ENCODE data around the gene MSH3.
"Not testable (repeated sequence)": the region's sequence is repeated elsewhere in the genome, so short reads cannot be mapped to it uniquely, and the experiment has no call there.

Gene MSH3

DNA sequence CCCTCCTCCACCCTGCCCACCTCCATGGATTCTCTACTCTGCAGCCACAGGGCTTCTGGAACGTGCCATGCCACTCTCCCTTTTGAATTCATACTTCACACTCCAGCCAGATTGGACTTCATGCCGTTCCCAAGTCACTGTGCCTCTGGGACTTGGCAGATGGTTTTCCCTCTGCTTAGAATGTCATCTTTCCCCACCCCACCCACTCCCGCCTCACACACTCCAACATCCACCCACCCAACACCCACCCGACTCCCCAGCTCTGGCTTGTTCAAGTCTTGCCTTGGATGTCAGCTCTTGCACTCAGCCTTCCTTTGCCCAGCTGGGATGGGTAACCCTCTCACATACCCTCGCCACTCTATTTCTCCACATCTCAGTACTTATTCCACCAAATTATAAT lies 142.4 kb downstream of the MSH3 start:
- DNase-seq (ENCODE audit: low read depth in 2 of 2) = no peak

DNA sequence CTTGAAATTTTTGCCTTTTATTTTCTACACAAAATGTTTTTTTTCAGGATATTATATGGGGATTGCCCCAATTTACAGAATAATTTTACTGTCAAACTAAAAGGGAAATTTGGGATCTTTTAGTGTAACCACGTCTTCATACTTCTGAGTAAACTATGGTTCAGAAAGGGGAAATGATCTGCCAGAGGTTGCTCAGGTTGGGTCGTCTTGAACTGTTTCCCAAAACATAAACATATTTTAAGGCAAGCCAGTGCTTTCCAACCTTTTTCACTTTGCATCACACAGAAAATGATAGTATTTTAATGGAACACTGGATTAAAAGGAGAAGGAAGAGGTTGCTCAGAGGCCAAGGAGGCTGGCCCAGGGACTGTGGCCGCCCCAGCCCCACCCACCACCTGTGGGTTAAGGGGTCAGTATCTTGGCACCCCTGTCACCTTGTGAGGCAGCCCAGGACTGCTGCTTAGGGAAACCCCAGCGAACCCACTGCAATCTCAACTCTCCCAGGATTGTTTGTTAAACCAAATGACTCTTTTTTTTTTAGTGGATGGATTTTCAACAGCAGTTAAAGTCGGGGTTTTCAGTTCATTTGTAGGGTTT lies 143.1 kb downstream of the MSH3 start:
- no peak for DNase-seq (ENCODE audit: low read depth in 2 of 2)

DNA sequence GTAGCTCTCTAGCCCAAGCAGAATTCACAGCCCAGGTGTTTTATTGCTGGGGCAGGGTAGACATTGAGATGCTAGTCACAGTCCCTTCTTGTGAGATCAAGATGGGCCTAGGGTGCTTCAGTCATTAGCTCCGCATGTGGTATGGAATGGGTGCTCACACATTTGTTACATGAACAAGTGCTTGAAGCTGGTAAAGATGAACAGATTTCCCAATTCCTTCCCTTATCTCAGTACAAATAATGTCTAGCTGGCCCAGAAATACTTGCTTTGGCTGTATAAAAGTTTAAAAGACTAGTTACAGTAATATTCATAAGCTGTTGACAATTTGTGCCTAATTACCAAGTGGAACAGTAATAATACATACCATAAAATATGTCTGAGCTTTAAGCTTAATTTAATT lies 143.7 kb downstream of the MSH3 start:
- DNase-seq (ENCODE audit: low read depth in 2 of 2) = no peak

DNA sequence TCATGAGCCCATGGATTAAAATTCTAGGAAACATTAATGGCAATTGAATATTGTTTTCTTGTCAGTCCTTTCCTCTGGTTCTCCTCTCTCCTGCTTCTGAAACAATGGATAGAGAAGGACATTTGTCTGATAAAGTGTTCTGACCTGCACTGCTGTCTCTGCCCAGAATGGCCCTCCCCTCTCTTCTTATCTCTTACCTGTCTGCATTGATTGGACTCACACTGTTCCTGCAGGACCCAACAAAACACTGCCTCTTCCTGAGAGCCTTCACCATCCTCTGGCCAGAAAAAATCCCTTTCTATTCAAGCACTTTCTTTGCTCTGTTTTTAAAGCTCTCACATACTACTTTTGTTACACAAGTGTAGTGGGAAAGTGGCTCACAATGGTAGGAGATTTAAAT lies 144.2 kb downstream of the MSH3 start:
- no peak for DNase-seq (ENCODE audit: low read depth in 2 of 2)

DNA sequence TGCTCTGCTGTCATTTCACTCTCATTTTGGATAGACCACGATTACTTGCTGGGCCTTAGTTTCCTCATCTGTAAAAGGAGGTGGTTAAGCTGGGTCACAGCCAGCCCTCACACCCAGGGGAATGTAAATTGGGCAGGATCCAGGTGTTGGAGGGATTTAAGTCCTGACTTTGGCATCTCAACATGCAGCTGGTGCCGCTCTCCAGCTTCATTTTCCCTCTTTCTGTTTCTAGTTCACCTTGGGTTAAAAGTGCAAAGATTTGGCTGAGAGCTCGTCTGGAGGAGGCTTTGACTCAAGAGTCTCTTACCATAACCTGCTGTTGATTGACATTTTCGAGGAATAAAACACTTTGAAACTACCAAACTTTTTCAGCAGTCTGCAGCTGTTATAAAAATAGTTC lies 144.6 kb downstream of the MSH3 start:
- no peak for DNase-seq (ENCODE audit: low read depth in 2 of 2)

DNA sequence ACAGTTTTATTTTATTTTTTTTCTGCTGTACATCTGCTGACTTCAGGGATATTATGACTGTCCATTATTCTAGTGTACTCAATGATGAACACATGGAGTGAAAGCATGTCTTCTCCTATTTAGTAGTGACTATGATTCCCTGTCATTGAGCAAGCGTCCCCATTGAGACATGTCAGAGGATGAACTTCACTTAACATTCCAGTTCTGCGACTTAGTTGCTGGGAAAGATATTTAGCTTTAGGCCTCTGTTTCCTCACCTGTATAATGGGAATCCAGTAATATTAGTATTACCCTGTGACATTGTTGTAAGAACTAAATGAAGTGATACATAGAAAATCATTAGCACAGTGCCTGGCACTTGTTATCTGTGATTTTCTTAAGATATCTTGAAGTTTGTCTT lies 145.1 kb downstream of the MSH3 start:
- DNase-seq (ENCODE audit: low read depth in 2 of 2) = no peak

DNA sequence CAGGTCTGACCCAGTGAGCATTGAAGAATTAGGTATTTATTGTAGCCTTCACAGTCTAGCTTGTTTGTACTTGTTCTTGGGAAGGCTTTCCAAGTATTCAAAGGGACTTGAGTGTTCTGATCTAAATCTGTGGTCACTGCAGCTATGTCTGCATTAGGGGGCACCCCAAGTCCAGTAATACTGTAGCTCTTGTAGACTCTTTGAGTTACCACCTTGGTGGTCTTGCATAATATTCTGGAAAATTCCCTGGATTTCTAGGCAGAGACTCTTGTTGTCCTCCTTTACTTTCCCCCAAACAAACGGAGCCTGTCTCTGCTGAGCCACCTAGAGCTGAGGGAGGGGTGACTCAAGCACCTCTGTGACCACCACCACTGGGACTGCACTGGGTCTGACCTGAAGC lies 149.9 kb downstream of the MSH3 start:
- DNase-seq (ENCODE audit: low read depth in 2 of 2) = no peak

DNA sequence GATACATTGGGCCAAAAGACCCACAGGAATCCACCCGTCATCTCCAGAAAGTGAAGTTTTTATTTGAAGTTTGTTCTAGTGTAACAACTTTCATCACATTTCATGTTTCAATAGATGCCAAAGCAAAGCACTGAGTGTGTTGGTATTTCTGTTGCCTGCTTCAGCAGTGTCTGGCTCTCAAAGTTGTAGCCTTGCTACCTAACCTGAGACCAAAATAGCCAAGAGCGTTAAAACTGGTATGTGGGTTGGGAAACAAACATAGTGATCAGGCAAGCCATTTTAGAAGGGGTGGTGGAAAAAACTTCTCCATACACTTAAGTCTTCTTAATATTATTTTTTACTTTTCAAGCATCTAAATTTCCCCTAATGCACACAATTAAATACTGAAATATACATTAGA lies 150.6 kb downstream of the MSH3 start:
- DNase-seq (ENCODE audit: low read depth in 2 of 2) = no peak

DNA sequence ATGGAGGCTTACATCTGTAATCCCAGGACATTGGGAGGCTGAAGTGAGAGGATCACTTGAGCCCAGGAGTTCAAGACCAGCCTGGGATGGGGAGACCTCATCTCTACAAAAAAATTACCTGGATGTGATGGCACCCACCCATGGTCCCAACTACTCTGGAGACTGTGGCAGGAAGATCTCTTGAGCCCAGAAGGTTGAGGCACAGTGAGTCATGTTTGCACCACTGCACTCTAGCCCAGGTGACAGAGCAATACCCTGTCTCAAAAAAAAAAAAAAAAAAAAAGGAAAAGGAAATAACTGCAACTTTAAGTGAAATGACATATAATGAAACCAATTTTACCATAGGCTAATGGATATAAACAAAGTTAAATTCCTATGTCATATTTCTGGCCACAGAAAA lies 152.5 kb downstream of the MSH3 start:
- no peak for DNase-seq (ENCODE audit: low read depth in 2 of 2)

DNA sequence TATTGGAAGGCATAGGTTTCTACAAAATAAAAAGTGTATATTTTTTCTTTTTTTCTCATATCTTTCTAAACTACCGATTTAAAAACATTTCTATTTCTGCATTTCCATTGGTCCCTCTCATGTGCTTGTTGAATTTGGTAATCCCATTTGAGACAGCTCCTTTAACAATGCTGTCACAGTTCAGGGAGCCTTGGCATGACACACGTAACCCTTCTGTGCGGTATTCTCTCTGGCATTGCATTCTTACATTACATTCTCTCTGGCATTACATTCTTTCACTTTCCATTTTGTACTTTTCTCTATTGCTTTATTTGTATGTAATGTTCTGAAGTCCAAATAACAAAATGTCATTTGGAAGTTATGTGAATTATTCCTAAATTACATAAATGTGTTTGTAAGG lies 155.0 kb downstream of the MSH3 start:
- DNase-seq (ENCODE audit: low read depth in 2 of 2) = no peak

DNA sequence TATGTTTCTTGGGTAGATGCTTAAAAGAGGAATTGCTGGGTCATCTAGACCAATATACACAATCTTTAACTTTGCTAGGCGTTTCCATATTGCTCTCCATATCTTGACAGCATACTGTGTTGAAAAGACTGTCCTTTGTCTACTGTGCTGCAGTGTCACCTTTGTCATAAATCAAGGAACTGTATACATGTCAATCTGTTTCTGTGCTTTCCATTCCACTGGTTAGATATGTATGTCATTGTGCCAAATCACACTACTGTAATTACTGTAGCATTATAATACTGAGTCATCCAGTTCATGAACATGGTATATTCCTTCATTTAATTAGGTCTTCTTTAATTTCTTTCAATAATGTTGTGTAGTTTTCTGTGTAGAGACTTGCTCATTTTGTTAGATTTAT lies 156.0 kb downstream of the MSH3 start:
- DNase-seq (ENCODE audit: low read depth in 2 of 2) = no peak

DNA sequence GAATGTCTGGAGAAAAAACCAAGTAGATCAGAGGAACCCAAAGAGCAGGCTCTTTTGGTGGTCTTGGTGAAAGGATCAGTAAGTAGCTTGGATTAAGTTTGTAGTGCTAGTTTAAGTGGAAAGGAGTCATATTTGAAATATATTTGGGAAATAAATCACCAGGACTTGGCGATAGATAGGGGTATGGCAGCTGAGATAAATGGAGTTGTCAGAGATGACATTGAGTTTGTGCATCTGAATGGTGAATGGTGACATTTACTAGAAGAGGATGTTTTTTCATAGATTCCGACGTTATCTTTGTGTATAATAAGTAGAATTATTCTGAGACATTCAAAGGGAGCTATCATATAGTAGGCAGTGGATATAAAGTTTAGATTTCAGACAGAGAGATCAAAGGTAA lies 162.1 kb downstream of the MSH3 start:
- DNase-seq (ENCODE audit: low read depth in 2 of 2) = no peak

DNA sequence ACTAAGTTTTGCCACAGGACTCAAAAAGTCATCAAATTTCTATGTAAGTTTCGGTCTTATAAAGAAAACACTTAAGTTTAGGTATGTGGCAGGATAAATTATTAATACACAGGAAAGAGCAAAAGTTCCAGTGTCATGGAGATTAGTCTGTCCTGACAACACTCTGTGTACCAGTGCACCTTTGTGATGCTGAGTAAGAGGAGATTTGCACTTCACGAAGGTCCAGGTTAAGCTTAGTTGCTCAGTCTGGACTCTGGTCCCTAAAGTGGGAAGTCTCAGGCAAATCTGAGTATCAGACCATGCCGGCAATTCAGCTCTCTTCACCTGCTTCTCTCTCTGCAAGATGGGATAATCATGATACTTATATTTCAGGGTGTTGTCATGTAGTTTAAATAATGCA lies 166.2 kb downstream of the MSH3 start:
- no peak for DNase-seq (ENCODE audit: low read depth in 2 of 2)

DNA sequence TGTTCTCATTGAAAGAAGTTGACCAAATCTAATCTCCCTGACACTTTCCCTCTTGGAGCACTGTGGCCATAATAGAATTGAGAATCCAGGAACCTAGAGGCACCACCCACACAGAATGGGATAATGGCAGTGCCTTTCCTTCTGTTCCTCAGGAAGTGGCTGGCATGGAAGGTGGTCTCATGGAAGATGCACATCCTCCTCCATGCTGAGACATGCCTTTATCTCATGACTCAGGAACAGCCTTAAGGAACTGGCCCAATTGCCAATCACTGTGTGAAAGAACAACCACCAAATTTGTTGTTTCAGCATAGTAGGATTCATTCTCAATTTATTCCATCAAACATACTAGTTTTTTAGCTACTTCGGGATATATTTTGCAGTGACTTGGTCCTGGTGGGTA lies 168.2 kb downstream of the MSH3 start:
- DNase-seq (ENCODE audit: low read depth in 2 of 2) = no peak

DNA sequence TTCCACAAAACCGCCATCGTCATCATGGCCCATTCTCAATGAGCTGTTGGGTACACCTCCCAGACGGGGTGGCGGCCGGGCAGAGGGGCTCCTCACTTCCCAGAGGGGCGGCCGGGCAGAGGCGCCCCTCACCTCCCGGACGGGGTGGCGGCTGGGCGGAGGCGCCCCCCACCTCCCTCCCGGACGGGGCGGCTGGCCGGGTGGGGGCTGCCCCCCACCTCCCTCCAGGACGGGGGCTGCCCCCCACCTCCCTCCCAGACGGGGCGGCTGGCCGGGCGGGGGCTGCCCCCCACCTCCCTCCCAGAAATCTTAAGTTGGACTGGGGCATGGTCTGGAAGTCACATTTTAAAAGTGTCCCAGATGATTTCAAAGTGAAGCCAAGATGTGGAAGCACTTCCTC lies 169.7 kb downstream of the MSH3 start:
- DNase-seq (ENCODE audit: low read depth in 2 of 2) = not testable (repeated sequence)

DNA sequence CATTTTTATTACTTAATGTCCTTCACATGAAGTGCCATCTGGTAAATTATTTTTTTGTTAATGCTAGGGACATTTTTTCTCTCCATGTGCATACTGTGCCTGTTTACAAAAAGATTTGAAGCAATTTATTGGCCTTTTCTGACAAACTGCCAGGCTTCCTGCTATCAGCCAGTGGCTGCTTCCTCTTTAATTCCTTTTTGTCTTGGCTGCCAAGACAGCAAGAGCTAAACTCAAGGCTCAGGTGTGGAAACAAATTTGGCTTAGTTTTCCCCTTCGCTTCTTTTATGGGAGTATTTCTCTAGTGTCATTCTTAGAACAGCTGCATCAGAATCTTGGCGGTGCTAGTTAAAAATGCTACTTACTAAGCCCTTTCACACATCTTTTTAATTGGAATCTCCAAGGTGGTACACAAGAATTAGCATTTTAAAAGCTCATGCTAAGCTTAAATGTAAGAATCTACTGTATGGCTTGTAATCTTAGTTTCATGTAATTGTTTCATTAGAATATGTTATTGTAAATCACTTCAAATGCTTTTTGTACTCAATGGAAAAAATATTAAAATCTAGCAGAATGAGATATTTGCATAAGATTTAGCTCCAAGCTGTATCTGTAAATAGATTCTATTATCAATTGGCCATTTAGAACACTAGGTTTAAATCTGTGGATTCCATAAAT lies 171.5 kb downstream of the MSH3 start:
- no peak for DNase-seq (ENCODE audit: low read depth in 2 of 2)

DNA sequence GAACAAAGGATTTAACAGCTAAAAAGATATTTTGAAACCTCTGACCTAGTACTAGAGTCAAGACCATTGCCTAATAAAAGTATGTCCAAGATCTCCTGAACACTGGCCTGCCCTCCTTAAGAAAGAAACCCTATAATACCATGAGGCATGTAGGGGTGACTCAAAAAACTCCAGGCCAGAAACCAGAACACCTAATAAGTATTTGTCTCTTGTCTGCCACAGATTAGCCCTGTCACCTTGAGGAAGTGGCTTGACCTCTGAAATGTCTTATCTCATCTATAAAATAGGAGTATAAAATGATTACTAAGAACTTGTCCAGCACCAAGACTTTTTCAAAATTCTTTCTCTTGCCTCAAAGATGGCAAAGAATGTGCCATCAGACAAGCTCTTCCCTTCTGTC lies 180.3 kb downstream of the MSH3 start:
- no peak for DNase-seq (ENCODE audit: low read depth in 2 of 2)

DNA sequence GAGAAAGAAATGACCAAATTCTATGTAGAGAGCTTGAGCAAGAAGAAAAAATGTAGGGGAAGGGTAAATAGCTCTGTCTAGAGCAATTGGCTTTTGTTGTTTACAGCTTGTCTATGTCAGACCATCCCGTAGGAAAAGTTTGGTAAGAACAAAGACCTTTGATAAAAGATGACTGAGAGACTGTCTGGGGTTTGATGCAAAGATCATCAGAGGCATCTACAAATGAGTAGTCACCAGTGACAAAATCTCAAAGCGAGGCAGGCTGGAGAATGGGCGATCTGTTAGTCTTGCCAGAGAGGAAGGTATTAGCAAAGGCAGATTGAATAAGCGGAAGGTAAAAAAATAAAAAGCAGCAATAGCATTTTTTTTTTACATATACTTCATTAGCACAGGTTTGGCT lies 180.7 kb downstream of the MSH3 start:
- no peak for DNase-seq (ENCODE audit: low read depth in 2 of 2)

DNA sequence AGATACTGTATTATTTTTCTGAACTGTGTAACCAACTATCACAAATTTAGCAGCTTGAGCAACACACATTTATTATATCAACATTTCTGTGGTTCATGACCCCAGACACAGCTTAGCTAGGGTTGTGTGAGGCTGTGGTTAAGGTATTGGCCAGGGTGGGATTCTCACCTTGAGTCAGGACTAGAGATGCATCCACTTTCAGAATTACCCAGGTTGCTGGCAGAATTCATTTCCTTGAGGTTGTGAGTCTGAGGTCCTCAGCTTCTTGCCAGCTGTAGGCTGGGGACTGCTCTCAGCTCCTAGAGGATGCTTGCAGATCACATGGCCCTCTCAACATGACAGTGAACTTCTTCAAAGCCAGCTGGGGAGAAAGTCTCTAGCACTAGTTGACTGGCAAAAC lies 183.2 kb downstream of the MSH3 start:
- DNase-seq (ENCODE audit: low read depth in 2 of 2) = no peak

DNA sequence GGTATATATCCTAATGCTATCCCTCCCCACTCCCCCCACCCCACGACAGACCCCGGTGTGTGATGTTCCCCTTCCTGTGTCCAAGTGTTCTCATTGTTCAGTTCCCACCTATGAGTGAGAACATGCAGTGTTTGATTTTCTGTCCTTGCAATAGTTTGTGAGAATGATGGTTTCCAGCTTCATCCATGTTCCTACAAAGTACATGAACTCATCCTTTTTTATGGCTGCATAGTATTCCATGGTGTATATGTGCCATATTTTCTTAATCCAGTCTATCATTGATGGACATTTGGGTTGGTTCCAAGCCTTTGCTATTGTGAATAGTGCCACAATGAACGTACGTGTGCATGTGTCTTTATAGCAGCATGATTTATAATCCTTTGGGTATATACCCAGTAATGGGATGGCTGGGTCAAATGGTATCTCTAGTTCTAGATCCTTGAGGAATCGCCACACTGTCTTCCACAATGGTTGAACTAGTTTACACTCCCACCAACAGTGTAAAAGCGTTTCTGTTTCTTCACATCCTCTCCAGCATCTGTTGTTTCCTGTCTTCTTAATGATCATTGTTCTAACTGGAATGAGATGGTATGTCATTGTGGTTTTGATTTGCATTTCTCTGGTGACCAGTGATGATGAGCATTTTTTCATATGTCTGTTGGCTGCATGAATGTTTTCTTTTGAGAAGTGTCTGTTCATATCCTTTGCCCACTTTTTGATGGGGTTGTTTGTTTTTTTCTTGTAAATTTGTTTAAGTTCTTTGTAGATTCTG lies 186.8 kb downstream of the MSH3 start:
- not testable (repeated sequence) for DNase-seq (ENCODE audit: low read depth in 2 of 2)

DNA sequence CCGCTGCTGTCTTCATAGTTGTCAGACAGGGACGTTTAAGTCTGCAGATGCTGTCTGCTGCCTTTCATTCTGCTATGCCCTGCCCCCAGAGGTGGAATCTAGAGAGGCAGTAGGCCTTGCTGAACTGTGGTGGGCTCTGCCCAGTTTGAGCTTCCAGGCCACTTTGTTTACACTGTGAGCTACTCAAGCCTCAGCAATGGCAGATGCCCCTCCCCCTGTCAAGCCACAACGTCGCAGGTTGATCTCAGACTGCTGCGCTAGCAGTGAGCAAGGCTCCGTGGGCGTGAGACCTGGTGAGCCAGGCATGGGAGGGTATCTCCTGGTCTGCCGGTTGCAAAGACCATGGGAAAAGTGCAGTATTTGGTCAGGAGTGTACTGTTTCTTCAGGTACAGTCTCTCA lies 192.0 kb downstream of the MSH3 start:
- not testable (repeated sequence) for DNase-seq (ENCODE audit: low read depth in 2 of 2)

DNA sequence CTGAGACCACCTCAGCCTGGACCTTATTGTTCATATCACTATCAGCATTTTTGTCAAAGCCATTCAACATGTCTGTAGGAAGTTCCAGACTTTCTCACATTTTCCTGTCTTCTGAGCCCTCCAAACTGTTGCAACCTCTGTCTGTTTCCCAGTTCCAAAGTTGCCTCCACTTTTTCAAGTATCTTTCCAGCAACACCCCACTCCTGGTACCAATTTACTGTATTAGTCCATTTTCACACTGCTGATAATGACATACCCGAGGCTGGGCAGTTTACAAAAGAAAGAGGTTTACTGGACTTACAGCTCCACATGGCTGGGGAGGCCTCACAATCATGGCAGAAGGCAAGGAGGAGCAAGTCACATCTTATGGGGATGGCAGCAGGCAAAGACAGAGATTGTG lies 195.7 kb downstream of the MSH3 start:
- not testable (repeated sequence) for DNase-seq (ENCODE audit: low read depth in 2 of 2)
